Osteoblast (primary cell): ENCODE data around the gene LGMN. TPM values are rescaled to one million over a fixed set of nuclear protein-coding genes. Genes with fewer than 3 reads are reported as not detected.

ENCODE experiments used
- DNase-seq: peaks from one replicate; pipeline ENCODE4 v3.0.0; 2011; ENCODE audit warnings: low spot score, mixed read lengths; ENCODE audit not compliant: insufficient read length; ENCODE audit errors: missing footprints
- H2AFZ ChIP-seq: 2 replicates; pipeline ENCODE4 v1.6.0; 2011; ENCODE audit warnings: mild to moderate bottlenecking, low read length
- H3K27ac ChIP-seq: 2 replicates; pipeline ENCODE4 v1.5.1; 2011; ENCODE audit warnings: mild to moderate bottlenecking, low read depth, low read length, moderate library complexity
- H3K27me3 ChIP-seq: 2 replicates; pipeline ENCODE4 v1.6.0; 2012; ENCODE audit warnings: mild to moderate bottlenecking, control low read depth, inconsistent platforms, low read length, moderate library complexity; ENCODE audit not compliant: insufficient read depth
- H3K36me3 ChIP-seq: 2 replicates; pipeline ENCODE4 v1.5.1; 2011; ENCODE audit warnings: mild to moderate bottlenecking, low read length, control low read depth, moderate library complexity; ENCODE audit not compliant: insufficient read depth
- H3K4me1 ChIP-seq: 2 replicates; pipeline ENCODE4 v1.5.1; 2011; ENCODE audit warnings: mild to moderate bottlenecking, low read length, control low read depth, moderate library complexity; ENCODE audit not compliant: insufficient read depth
- H3K4me2 ChIP-seq: 2 replicates; pipeline ENCODE4 v1.6.0; 2011; ENCODE audit warnings: mild to moderate bottlenecking, low read length; ENCODE audit not compliant: insufficient read depth
- H3K4me3 ChIP-seq: fragments of 200-600 bp; sonication (generic); 3 replicates; pipeline ENCODE4 v1.5.1; 2012; ENCODE audit warnings: mild to moderate bottlenecking, low read length, inconsistent platforms; ENCODE audit not compliant: insufficient read depth
- H3K79me2 ChIP-seq: 2 replicates; pipeline ENCODE4 v1.6.0; 2012; ENCODE audit warnings: mild to moderate bottlenecking, low read length, control low read depth, inconsistent platforms; ENCODE audit not compliant: insufficient read depth
- H3K9me3 ChIP-seq: 2 replicates; pipeline ENCODE4 v1.5.1; 2011; ENCODE audit warnings: low read depth, low read length, control low read depth
- H4K20me1 ChIP-seq: 2 replicates; pipeline ENCODE4 v1.6.0; 2012; ENCODE audit warnings: mild to moderate bottlenecking, low read length, control low read depth; ENCODE audit not compliant: insufficient read depth
- total RNA-seq: library from RNA; depleted of rRNA; stranded (reverse); fragments of >200 nt; gene quantifications from 2 replicates; pipeline ENCODE4 v1.2.3, GENCODE V29; 2012
- TF ChIP-seq, protein P1 (sequence below): IDR thresholded peaks from 2 replicates; pipeline ENCODE4 v1.5.1; 2011; ENCODE audit warnings: mild to moderate bottlenecking, low read depth, low read length, moderate library complexity; ENCODE audit errors: extremely low read depth

The LGMN gene
- total RNA-seq, 1 donor, result 89.4 TPM

DNA sequence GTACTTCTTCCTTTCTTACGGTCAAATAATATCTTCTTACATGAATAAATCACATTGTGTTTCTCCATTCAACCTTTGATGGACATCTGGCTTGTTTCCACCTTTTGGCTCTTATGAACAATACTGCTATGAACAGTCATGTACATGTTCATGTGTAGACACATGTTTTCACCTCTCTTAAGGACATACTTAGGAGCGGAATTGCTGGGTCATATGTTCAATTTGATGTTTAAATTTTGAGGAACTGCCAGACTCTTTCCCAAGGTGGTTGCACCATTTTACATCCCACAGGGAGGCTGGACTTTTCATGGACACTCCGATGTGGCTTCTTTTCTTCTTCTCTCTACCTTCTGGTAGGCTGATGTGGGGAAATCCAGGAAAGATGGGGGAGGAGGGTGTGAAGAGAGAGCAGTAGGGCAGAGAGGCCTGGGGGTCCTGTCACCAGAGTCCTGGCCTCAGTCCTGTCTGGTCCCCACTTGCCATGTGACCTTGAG is 16.8 kb downstream of the LGMN start:
- Histone ChIP-seq H3K4me1 (peaks cover 15% of the 10 kb centered on the region), H3K36me3 (no peaks in the 10 kb centered on the region), H3K9me3 (no peaks in the 10 kb centered on the region), H3K79me2 (no peaks in the 10 kb centered on the region), H3K27me3 (peaks cover 8% of the 10 kb centered on the region), H3K4me3 (no peak overlapping the region), H4K20me1 (peaks cover 17% of the 10 kb centered on the region), H3K4me2 (no peak overlapping the region), H2AFZ (no peak overlapping the region), H3K27ac (no peak overlapping the region)
- DNase-seq, result no peak
- TF ChIP-seq, protein P1, sequence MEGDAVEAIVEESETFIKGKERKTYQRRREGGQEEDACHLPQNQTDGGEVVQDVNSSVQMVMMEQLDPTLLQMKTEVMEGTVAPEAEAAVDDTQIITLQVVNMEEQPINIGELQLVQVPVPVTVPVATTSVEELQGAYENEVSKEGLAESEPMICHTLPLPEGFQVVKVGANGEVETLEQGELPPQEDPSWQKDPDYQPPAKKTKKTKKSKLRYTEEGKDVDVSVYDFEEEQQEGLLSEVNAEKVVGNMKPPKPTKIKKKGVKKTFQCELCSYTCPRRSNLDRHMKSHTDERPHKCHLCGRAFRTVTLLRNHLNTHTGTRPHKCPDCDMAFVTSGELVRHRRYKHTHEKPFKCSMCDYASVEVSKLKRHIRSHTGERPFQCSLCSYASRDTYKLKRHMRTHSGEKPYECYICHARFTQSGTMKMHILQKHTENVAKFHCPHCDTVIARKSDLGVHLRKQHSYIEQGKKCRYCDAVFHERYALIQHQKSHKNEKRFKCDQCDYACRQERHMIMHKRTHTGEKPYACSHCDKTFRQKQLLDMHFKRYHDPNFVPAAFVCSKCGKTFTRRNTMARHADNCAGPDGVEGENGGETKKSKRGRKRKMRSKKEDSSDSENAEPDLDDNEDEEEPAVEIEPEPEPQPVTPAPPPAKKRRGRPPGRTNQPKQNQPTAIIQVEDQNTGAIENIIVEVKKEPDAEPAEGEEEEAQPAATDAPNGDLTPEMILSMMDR, result no peak

DNA sequence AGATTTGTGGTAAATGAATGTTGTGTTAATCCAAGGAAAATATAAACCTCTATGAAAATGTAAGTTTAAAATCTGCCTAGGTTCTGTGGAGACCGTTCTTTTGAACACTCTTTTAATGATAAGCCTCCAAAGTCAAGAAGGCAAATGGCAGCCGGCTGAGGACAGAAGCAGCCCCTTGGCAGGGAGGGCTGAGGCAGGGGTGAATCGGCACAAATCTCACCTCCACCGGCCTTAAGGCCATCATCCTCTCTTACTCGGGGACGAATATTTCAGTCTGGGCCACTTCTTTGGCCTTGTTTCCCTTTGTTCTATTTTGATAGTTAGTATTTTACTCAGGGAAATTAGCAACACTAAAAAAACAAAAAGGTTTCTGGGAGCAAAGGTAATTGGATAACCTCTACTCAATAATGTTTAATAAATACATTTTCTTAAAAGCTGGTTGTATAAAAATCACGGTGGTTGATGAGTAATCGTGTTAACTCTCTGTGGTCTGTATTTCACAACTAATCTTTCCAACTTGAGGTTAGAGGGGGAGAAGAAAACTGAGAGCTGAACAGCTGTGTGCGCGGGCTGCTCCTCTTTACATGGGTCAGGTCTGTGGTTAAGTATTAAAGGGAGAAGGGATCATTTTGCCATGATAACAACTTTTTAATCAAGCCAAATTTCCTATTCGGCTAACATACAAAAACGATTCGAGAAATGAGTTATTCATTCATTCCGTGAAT is 18.6 kb downstream of the LGMN start:
- Histone ChIP-seq H3K4me2 (peak overlapping the region; percentile 31), H3K79me2 (no peaks in the 10 kb centered on the region), H4K20me1 (peaks cover 7% of the 10 kb centered on the region), H3K36me3 (no peaks in the 10 kb centered on the region), H3K4me1 (peaks cover 15% of the 10 kb centered on the region), H2AFZ (no peak overlapping the region), H3K27ac (peak overlapping the region; percentile 52), H3K27me3 (peaks cover 5% of the 10 kb centered on the region), H3K9me3 (no peaks in the 10 kb centered on the region), H3K4me3 (peak overlapping the region; percentile 9)
- TF ChIP-seq, protein P1, result no peak
- peak; percentile 82 for DNase-seq

DNA sequence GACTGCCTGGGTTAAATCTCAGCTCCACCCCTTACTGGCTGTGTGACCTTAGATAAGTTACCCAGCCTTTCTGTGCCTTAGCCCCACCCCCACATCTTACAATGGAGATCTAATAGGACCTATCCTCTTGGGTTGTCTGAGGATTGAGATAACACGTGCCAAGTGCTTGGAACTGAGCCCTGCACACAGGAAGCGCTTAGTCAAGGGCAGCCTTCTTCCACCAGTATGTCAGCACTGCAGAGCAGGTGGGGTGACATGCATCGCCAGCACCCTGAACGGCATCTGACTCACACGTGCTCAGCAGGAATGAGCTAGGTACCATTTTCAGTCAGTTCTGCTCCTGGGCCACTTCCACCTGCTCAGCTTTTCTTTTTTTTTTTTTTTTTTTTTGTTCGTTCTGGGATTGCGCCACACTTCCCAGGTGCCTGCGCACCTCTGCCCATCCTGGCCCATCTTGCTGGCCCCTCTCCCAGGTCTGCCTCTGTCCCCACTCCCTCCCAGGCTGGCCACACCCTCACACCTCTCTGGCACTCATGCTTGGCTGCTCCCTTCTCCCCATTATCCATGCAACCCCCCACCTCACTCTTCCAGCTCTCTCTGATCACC is 19.6 kb downstream of the LGMN start:
- H2AFZ ChIP-seq, result no peak overlapping the region
- peaks cover 5% of the 10 kb centered on the region for H3K27me3 ChIP-seq
- no peak overlapping the region for H3K27ac ChIP-seq
- TF ChIP-seq, protein P1, result no peak
- no peaks in the 10 kb centered on the region for H3K79me2 ChIP-seq
- H3K4me1 ChIP-seq, result peaks cover 15% of the 10 kb centered on the region
- no peaks in the 10 kb centered on the region for H3K9me3 ChIP-seq
- H3K4me3 ChIP-seq, result no peak overlapping the region
- H3K4me2 ChIP-seq, result no peak overlapping the region
- peaks cover 6% of the 10 kb centered on the region for H4K20me1 ChIP-seq
- DNase-seq, result no peak
- no peaks in the 10 kb centered on the region for H3K36me3 ChIP-seq

DNA sequence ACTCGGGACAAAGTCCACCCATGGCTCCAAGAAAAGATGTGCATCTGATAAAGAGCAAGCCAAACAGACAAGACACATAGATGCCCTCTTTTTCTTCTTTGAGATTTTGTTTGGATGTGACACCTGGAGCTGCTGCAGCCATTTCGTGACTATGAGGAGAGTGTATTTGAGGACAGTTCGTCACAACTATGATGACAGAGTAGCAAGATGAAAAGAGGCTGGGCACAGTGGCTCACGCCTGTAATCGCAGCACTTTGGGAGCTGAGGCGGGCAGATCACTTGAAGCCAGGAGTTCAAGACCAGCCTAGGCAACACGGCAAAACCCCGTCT is 21.5 kb downstream of the LGMN start:
- Histone ChIP-seq H3K4me3 (no peak overlapping the region), H3K36me3 (no peaks in the 10 kb centered on the region), H3K4me2 (no peak overlapping the region), H3K4me1 (peaks cover 15% of the 10 kb centered on the region), H3K27me3 (peaks cover 5% of the 10 kb centered on the region), H3K9me3 (no peaks in the 10 kb centered on the region), H4K20me1 (peaks cover 6% of the 10 kb centered on the region), H2AFZ (no peak overlapping the region), H3K27ac (no peak overlapping the region), H3K79me2 (no peaks in the 10 kb centered on the region)
- TF ChIP-seq, protein P1, result no peak
- no peak for DNase-seq
